Head of caudate nucleus (tissue), 42 donors: ENCODE results near the gene KEAP1.
"Not testable (repeated sequence)": the region's sequence is repeated elsewhere in the genome, so short reads cannot be mapped to it uniquely, and the experiment has no call there.

Experiments used
- DNase-seq, 42 donors: peaks; one replicate each; pipeline versions ENCODE4 v3.0.0 to v3.0.0-alpha.2; 2020 to 2021; ENCODE audit warnings: mixed read lengths in 7 of 42
- intact Hi-C: fragments of 100-400 bp; cut with DNase I; formaldehyde crosslinking; loops from one replicate; pipeline ENCODE4 v1.15.0; 2022

The KEAP1 gene

GRCh38 chr19:10461047-10461949 is 41.9 kb downstream of the KEAP1 start:
- DNase-seq = peak; percentile 75 to 92 (median 86)
- intact Hi-C loops = no loop called here

- no peak for DNase-seq
- intact Hi-C loops = no loop called here
These were observed 42.5 kb downstream of the KEAP1 start for GRCh38 chr19:10460714-10461046.

- intact Hi-C loops, DNase-seq: not testable (repeated sequence)
These were observed 44.4 kb downstream of the KEAP1 start for GRCh38 chr19:10458733-10459132.

GRCh38 chr19:10454267-10454666 is 48.9 kb downstream of the KEAP1 start:
- peak in 35 of 42 donors; percentile 9 to 67 (median 44) for DNase-seq
- intact Hi-C loops = no loop called here

- no peak for DNase-seq
- intact Hi-C loops = no loop called here
These were observed 49.3 kb downstream of the KEAP1 start for GRCh38 chr19:10453852-10454251.

GRCh38 chr19:10452726-10453618 is 50.2 kb downstream of the KEAP1 start:
- intact Hi-C loops = no loop called here
- peak in 4 of 42 donors; percentile 2 to 38 (median 27) for DNase-seq

GRCh38 chr19:10450853-10451609 is 52.1 kb downstream of the KEAP1 start:
- intact Hi-C loops = no loop called here
- DNase-seq = no peak

GRCh38 chr19:10450191-10450852 is 52.8 kb downstream of the KEAP1 start:
- no peak for DNase-seq
- intact Hi-C loops = no loop called here

GRCh38 chr19:10449037-10449436 is 54.1 kb downstream of the KEAP1 start:
- intact Hi-C loops = no loop called here
- DNase-seq = no peak

GRCh38 chr19:10442698-10443097 is 60.5 kb downstream of the KEAP1 start:
- no peak for DNase-seq
- intact Hi-C loops = no loop called here

GRCh38 chr19:10439588-10439987 is 63.6 kb downstream of the KEAP1 start:
- no peak for DNase-seq
- intact Hi-C loops = no loop called here
